Fibroblast of mammary gland (primary cell): ENCODE data around the gene OR4D1.

Experiments used
- DNase-seq: peaks from one replicate; pipeline ENCODE4 v3.0.0-alpha.2; 2010; ENCODE audit warnings: low read depth
- H3K4me3 ChIP-seq: 2 replicates; pipeline ENCODE4 v1.5.1; 2011; ENCODE audit warnings: low read depth, mild to moderate bottlenecking, low read length, moderate library complexity; ENCODE audit not compliant: control insufficient read depth
- TF ChIP-seq, protein P1 (sequence below): conservative IDR thresholded peaks from 2 replicates; pipeline ENCODE4 v1.5.1; 2011; ENCODE audit warnings: low read depth, low read length, inconsistent platforms; ENCODE audit not compliant: control insufficient read depth, insufficient read depth

OR4D1 gene

DNA sequence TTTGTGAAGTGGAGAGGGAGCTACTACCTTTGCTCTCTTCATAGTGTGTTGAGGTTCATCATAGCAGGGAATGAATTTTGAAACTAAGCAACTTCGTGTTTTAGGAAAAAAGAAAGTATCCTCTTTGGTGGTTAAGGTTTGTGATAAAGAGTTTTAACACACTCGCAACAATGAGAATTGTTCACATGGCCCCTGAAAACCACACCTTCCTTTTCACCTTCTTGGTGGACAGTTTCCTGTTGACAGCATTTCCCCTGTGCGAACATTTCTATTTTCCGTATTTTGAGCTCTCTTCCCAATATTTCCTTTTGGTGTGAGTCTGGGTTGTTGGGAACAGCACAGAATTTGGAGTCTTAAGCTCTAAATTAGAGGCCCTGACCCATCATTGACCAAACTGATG is 22.4 kb downstream of the OR4D1 start:
- H3K4me3 ChIP-seq = no peak overlapping the region
- TF ChIP-seq, protein P1, sequence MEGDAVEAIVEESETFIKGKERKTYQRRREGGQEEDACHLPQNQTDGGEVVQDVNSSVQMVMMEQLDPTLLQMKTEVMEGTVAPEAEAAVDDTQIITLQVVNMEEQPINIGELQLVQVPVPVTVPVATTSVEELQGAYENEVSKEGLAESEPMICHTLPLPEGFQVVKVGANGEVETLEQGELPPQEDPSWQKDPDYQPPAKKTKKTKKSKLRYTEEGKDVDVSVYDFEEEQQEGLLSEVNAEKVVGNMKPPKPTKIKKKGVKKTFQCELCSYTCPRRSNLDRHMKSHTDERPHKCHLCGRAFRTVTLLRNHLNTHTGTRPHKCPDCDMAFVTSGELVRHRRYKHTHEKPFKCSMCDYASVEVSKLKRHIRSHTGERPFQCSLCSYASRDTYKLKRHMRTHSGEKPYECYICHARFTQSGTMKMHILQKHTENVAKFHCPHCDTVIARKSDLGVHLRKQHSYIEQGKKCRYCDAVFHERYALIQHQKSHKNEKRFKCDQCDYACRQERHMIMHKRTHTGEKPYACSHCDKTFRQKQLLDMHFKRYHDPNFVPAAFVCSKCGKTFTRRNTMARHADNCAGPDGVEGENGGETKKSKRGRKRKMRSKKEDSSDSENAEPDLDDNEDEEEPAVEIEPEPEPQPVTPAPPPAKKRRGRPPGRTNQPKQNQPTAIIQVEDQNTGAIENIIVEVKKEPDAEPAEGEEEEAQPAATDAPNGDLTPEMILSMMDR = no peak
- DNase-seq = no peak

DNA sequence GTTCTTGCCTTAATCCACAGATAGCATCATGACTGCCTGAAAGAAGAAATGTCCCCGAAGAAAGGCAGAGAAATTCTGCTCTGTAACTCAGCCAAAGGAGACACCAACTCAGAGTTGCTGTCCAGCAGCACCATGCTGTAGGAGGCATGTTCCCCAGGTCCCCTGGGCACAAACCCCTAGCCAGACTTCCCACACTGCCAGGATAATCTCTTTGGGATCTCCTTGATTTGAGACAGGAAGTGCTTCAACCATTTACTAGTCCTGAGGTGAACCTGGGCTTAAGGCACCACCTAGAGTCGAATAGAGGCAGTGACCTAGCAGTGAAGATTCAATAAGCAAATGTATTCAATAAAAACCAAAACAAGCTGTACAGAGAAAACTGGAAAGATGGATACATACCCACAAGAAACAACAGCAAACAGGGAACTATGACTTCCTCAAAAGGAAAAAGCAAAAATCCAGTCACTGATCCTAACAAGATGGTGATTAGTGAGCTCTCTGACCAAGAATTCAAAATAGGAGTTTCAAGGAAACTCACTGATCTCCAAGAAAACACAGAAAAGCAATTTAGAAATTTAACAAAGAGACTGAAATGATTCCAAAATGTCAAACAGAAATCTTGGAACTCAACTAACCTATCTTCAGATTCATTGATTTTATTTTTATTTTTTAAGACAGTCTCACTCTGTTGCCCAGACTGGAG is 24.3 kb downstream of the OR4D1 start:
- no peak overlapping the region for H3K4me3 ChIP-seq
- peak; percentile 42 for DNase-seq
- TF ChIP-seq, protein P1 = peak; percentile 45

DNA sequence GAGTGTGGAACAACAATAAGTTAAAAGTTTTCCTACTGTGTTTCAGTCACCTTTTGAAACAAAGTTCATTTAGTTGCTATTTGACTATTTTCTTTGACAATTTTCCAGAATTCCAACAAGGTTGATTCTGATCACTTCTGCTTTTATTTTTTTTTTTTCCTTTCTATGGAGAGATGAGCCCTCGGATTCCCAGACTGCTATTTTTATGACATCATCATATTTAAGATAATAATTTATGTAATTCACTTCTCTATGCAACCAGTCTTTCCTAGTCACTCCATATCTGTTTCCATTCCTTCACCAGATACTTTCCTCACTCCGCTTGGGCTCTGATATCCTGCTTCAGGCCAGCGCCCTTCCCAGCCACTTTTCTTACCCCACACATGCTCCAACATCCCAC is 26.7 kb downstream of the OR4D1 start:
- TF ChIP-seq, protein P1 = no peak
- no peak for DNase-seq
- H3K4me3 ChIP-seq = no peak overlapping the region

DNA sequence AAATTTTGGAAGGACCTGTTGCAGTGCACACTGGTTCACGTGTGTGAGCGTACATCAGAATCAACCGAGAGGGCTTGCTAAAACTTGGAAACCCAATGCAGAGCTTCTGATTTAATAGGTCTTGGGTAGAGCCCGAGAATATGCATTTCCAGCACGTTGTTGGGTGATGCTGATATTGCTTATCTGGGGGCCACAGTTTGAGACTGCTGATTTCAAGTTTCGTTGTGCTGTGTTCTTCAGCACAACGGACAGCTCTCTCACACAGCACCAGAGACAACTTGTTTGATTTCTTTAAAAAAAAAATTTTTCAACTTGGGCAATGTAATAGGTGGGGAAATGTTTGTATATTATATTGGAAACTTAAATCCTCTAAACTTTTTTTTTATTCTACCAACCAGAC is 28.0 kb downstream of the OR4D1 start:
- no peak overlapping the region for H3K4me3 ChIP-seq
- TF ChIP-seq, protein P1 = no peak
- peak; percentile 18 for DNase-seq

DNA sequence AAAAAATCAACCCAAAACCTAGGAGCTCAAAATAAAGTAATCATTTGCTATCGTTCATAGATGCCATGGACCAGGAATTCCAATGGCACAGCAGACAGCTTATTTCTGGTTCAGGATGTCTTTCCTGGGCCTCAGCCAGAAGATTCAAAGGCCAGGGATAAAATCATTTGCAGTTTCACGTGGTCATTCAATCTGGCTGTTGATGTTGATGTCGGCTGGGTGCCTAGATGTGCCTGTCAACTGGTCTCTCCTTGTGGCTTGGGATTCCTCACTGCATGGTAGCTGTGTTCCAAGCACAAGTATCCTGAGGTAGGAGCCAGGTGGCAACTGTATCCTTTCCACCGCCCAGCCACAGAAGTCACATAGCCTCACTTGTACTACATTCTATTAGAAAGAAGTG is 33.6 kb downstream of the OR4D1 start:
- TF ChIP-seq, protein P1 = no peak
- no peak overlapping the region for H3K4me3 ChIP-seq
- DNase-seq = no peak

DNA sequence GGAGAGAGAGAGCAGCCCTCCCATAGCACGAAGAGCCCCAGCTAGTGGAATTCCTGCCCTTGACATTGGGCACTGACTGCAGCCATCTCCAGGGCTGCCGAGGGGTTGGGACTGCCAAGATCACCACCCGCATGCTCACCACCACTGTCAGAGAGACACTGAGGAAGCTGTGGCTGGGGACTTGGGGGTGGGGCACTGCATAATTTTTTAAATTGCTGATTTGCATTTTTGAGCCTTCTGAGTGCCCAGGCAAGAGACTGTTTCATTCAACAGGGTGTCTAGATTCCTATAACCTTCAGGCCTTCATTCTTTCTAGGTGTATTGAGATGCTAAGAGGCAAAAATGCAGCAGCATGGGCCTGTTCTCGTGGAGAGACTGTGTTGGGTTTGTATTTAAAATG is 35.3 kb downstream of the OR4D1 start:
- H3K4me3 ChIP-seq = no peak overlapping the region
- no peak for DNase-seq
- TF ChIP-seq, protein P1 = no peak
